Common myeloid progenitor, CD34-positive (primary cell): Measurements from ENCODE around the gene S1PR3.

Source experiments
- CTCF ChIA-PET: fragments of 350-600 bp; sonication (Branson Sonifier 250); formaldehyde crosslinking; loops from one replicate; lab custom pipeline; 2021; ENCODE audit warnings: antibody characterized with exemption; lab: Charles Lee
- POLR2A ChIA-PET: fragments of 350-600 bp; sonication (Branson Sonifier 250); formaldehyde crosslinking; loops from one replicate; lab custom pipeline; 2021; ENCODE audit warnings: antibody characterized with exemption; lab: Charles Lee
- DNase-seq, 3 donors: peaks; one replicate each; pipeline versions ENCODE4 v3.0.0 to v3.0.0-alpha.2; 2013
- H3K27ac ChIP-seq, 2 experiments: 1 replicate in 1 of 2; 2 replicates in 1 of 2; pipeline ENCODE4 v1.7.0; 2013; ENCODE audit warnings: inconsistent platforms in 2 of 2, low read length in 2 of 2, mild to moderate bottlenecking in 2 of 2, low read depth in 1 of 2, moderate library complexity in 1 of 2; ENCODE audit not compliant: severe bottlenecking in 2 of 2, insufficient read depth in 1 of 2, poor library complexity in 1 of 2
- H3K27me3 ChIP-seq, 5 experiments: replicated peaks in 2 of 5; 1 replicate in 3 of 5; 2 replicates in 2 of 5; pipeline versions ENCODE4 v1.6.1 to v1.7.0; 2013; ENCODE audit warnings: low read length in 4 of 5, mild to moderate bottlenecking in 2 of 5, moderate library complexity in 2 of 5, inconsistent platforms in 1 of 5; ENCODE audit not compliant: insufficient read depth in 5 of 5, control insufficient read depth in 4 of 5
- H3K36me3 ChIP-seq, 4 experiments: 1 replicate in 2 of 4; 2 replicates in 2 of 4; pipeline versions ENCODE4 v1.6.1 to v1.7.0; 2013; ENCODE audit warnings: low read length in 3 of 4, control low read depth in 1 of 4, mild to moderate bottlenecking in 1 of 4; ENCODE audit not compliant: control insufficient read depth in 4 of 4, insufficient read depth in 4 of 4
- H3K4me1 ChIP-seq, 4 experiments: 1 replicate in 3 of 4; 2 replicates in 1 of 4; pipeline versions ENCODE4 v1.6.1 to v1.7.1; 2013; ENCODE audit warnings: low read length in 3 of 4, mild to moderate bottlenecking in 3 of 4, control low read depth in 1 of 4, inconsistent platforms in 1 of 4, moderate library complexity in 1 of 4; ENCODE audit not compliant: control insufficient read depth in 4 of 4, insufficient read depth in 4 of 4; ENCODE audit errors: control extremely low read depth in 1 of 4
- H3K4me3 ChIP-seq, 7 experiments: 1 replicate in 4 of 7; 2 replicates in 3 of 7; pipeline versions ENCODE4 v1.5.1 to v1.7.0; 2013; ENCODE audit warnings: mild to moderate bottlenecking in 7 of 7, low read length in 6 of 7, moderate library complexity in 6 of 7, inconsistent platforms in 2 of 7, low read depth in 2 of 7, control low read depth in 1 of 7; ENCODE audit not compliant: insufficient read depth in 4 of 7, control insufficient read depth in 1 of 7; ENCODE audit errors: extremely low read depth in 1 of 7
- H3K9me3 ChIP-seq, 5 experiments: 1 replicate in 4 of 5; 2 replicates in 1 of 5; pipeline versions ENCODE4 v1.6.1 to v1.7.1; 2013; ENCODE audit warnings: low read length in 4 of 5, mild to moderate bottlenecking in 2 of 5, inconsistent platforms in 1 of 5, low read depth in 1 of 5, moderate library complexity in 1 of 5; ENCODE audit not compliant: control insufficient read depth in 4 of 5, insufficient read depth in 2 of 5; ENCODE audit errors: control extremely low read depth in 1 of 5
- WGBS: methylation state at CpG from one replicate; pipeline ENCODE4 v1.1.5; 2013; ENCODE audit not compliant: insufficient coverage; 5-methylcytosine and 5-hydroxymethylcytosine counted together

S1PR3 gene

GRCh38 chr9:88976890-88977257 lies 14.4 kb upstream of the S1PR3 start:
- POLR2A ChIA-PET: interaction anchor here (0.9 kb wide), 1 partner anchor 16 kb away, joined by 3 read pairs; no protein-coding TSS in a partner anchor
- Histone ChIP-seq H3K4me1 (no peaks in the 10 kb centered on the region), H3K27ac (no peak overlapping the region), H3K4me3 (no peak overlapping the region), H3K27me3 (peaks cover 0 to 46% (median 8%) of the 10 kb centered on the region in 5 experiments), H3K36me3 (no peaks in the 10 kb centered on the region), H3K9me3 (peaks cover 0 to 22% (median 0%) of the 10 kb centered on the region in 5 experiments)
- 91% methylated on average over 4 of the region's 5 CpGs for WGBS
- no peak for DNase-seq
- CTCF ChIA-PET: no interaction called here

- POLR2A ChIA-PET: no interaction called here
- no peaks in the 10 kb centered on the region for H3K36me3 ChIP-seq
Observed at GRCh38 chr9:88978034-88978433, 13.2 kb upstream of the S1PR3 start.

GRCh38 chr9:88979021-88979420 lies 12.2 kb upstream of the S1PR3 start:
- no CpG with 5 or more reads among the region's 2 CpGs for WGBS
- Histone ChIP-seq H3K4me3 (no peak overlapping the region), H3K4me1 (no peaks in the 10 kb centered on the region), H3K36me3 (no peaks in the 10 kb centered on the region), H3K27ac (no peak overlapping the region), H3K27me3 (peaks cover 0 to 39% (median 8%) of the 10 kb centered on the region in 5 experiments), H3K9me3 (peaks cover 0 to 9% (median 1%) of the 10 kb centered on the region in 5 experiments)
- ChIA-PET CTCF (no interaction called here), POLR2A (no interaction called here)
- no peak for DNase-seq

More at GRCh38 chr9:88978034-88978433, 13.2 kb upstream of the S1PR3 start:
- Histone ChIP-seq H3K9me3 (peaks cover 0 to 15% (median 1%) of the 10 kb centered on the region in 5 experiments), H3K27ac (no peak overlapping the region), H3K4me3 (no peak overlapping the region), H3K4me1 (no peaks in the 10 kb centered on the region), H3K27me3 (peaks cover 0 to 40% (median 8%) of the 10 kb centered on the region in 5 experiments)
- CTCF ChIA-PET: no interaction called here
- DNase-seq: no peak
- 63% methylated on average over 5 of the region's 5 CpGs for WGBS

GRCh38 chr9:88979791-88980190 lies 11.5 kb upstream of the S1PR3 start:
- WGBS: no CpG with 5 or more reads among the region's 2 CpGs
- no peak for DNase-seq
- CTCF ChIA-PET: no interaction called here

GRCh38 chr9:88980740-88981203 lies 10.5 kb upstream of the S1PR3 start:
- Histone ChIP-seq H3K27me3 (peaks cover 0 to 45% (median 8%) of the 10 kb centered on the region in 5 experiments), H3K36me3 (no peaks in the 10 kb centered on the region), H3K9me3 (peaks cover 0 to 8% (median 1%) of the 10 kb centered on the region in 5 experiments), H3K4me1 (no peaks in the 10 kb centered on the region), H3K27ac (no peak overlapping the region), H3K4me3 (no peak overlapping the region)
- WGBS: no CpG with 5 or more reads among the region's 1 CpG
- DNase-seq: no peak
- POLR2A ChIA-PET: no interaction called here
- CTCF ChIA-PET: no interaction called here

More at GRCh38 chr9:88979791-88980190, 11.5 kb upstream of the S1PR3 start:
- no peaks in the 10 kb centered on the region for H3K36me3 ChIP-seq
- H3K9me3 ChIP-seq: peaks cover 0 to 8% (median 1%) of the 10 kb centered on the region in 5 experiments
- H3K27ac ChIP-seq: no peak overlapping the region
- H3K27me3 ChIP-seq: peaks cover 0 to 43% (median 8%) of the 10 kb centered on the region in 5 experiments
- H3K4me3 ChIP-seq: no peak overlapping the region
- no peaks in the 10 kb centered on the region for H3K4me1 ChIP-seq
- POLR2A ChIA-PET: no interaction called here

GRCh38 chr9:88983865-88984542 lies 7.3 kb upstream of the S1PR3 start:
- Histone ChIP-seq H3K9me3 (peaks cover 0 to 11% (median 2%) of the 10 kb centered on the region in 5 experiments), H3K27me3 (peaks cover 0 to 28% (median 5%) of the 10 kb centered on the region in 5 experiments), H3K36me3 (no peaks in the 10 kb centered on the region), H3K27ac (no peak overlapping the region), H3K4me1 (peaks cover 0 to 3% (median 1%) of the 10 kb centered on the region in 4 experiments), H3K4me3 (no peak overlapping the region)
- POLR2A ChIA-PET: no interaction called here
- WGBS: 100% methylated on average over 1 of the region's 2 CpGs
- no peak for DNase-seq
- CTCF ChIA-PET: no interaction called here

GRCh38 chr9:88984543-88984883 lies 6.8 kb upstream of the S1PR3 start:
- ChIA-PET CTCF (no interaction called here), POLR2A (no interaction called here)
- DNase-seq: no peak
- 97% methylated on average over 3 of the region's 4 CpGs for WGBS
- Histone ChIP-seq H3K4me1 (peaks cover 0 to 8% (median 3%) of the 10 kb centered on the region in 4 experiments), H3K27ac (no peak overlapping the region), H3K27me3 (peaks cover 0 to 29% (median 10%) of the 10 kb centered on the region in 5 experiments), H3K4me3 (no peak overlapping the region), H3K36me3 (no peaks in the 10 kb centered on the region), H3K9me3 (peaks cover 0 to 11% (median 1%) of the 10 kb centered on the region in 5 experiments)
